ENCODE measurements around the gene CAPRIN1.
"Not testable (repeated sequence)": the region's sequence is repeated elsewhere in the genome, so short reads cannot be mapped to it uniquely, and the experiment has no call there.

DNA sequence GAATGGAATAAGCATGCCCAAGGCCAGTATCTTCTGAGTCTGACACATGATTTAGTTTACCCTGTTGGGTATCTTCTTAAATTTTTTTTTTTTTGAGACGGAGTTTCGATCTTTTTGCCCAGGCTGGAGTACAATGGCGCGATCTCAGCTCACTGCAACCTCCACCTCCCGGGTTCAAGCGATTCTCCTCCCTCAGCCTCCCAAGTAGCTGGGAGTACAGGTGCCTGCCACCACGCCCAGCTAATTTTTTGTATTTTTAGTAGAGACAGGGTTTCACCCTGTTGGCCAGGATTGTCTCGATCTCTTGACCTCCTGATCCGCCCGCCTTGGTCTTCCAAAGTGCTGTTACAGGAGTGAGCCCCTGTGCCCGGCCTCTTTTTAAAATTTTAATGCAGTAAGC lies 2.8 kb downstream of the CAPRIN1 start:
- TF ChIP-seq, protein P1, sequence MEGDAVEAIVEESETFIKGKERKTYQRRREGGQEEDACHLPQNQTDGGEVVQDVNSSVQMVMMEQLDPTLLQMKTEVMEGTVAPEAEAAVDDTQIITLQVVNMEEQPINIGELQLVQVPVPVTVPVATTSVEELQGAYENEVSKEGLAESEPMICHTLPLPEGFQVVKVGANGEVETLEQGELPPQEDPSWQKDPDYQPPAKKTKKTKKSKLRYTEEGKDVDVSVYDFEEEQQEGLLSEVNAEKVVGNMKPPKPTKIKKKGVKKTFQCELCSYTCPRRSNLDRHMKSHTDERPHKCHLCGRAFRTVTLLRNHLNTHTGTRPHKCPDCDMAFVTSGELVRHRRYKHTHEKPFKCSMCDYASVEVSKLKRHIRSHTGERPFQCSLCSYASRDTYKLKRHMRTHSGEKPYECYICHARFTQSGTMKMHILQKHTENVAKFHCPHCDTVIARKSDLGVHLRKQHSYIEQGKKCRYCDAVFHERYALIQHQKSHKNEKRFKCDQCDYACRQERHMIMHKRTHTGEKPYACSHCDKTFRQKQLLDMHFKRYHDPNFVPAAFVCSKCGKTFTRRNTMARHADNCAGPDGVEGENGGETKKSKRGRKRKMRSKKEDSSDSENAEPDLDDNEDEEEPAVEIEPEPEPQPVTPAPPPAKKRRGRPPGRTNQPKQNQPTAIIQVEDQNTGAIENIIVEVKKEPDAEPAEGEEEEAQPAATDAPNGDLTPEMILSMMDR (IDR thresholded peaks at IDR 0.05) = not testable (repeated sequence)
- TF ChIP-seq POLR2A, POLR2AphosphoS5 (IDR thresholded peaks at IDR 0.05): not testable (repeated sequence)
